ENCODE results near the gene JPH3. TPM values are rescaled to one million over a fixed set of nuclear protein-coding genes. Genes with fewer than 3 reads are reported as not detected.

The JPH3 gene
- total RNA-seq, 1 experiment from 2014 or later, result not detected

DNA sequence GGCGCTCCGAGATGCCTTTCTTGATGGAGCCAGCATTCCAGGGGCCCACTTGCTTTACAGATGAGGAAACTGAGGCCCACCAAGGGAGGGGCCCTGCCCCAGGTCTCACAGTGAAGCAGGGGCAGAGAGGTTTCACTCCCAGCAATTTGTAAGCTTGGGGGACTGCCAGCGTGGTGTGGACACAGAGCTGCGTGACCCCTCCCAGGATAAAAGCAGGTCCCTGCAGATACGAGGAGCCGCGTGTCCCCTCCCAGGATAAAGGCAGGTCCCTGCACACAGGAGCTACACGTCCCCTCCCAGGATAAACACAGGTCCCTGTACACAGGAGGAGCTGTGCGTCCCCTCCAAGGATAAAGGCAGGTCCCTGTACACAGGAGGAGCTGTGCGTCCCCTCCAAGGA, 11.7 kb downstream of the JPH3 start:
- no peaks in the 10 kb centered on the region for H3F3A ChIP-seq (ENCODE audit: insufficient read depth, low read depth)
- no peaks in the 10 kb centered on the region for H3K9me2 ChIP-seq (ENCODE audit: insufficient read depth)
- H4K20me1 ChIP-seq (ENCODE audit: insufficient read depth), result no peaks in the 10 kb centered on the region; the same call in 1 of the 2 replicates
- no peaks in the 10 kb centered on the region for H3K4me1 ChIP-seq (replicated peaks; ENCODE audit: insufficient read depth)
- H3K4me2 ChIP-seq, result no peak overlapping the region
- H3K9me3 ChIP-seq (ENCODE audit: insufficient read depth, low read depth), result no peaks in the 10 kb centered on the region
- peaks cover 85% of the 10 kb centered on the region for H3K27me3 ChIP-seq (ENCODE audit: insufficient read depth, low read depth)
- H2AFZ ChIP-seq, result no peak overlapping the region
- ChIA-PET CTCF (interaction anchor here (0.7 kb wide), 1 partner anchor 42 kb away, joined by 4 read pairs; no protein-coding TSS in a partner anchor), POLR2A (ENCODE audit: unreplicated experiment) (no interaction called here)
- H3K36me3 ChIP-seq (ENCODE audit: low read depth), result no peaks in the 10 kb centered on the region
- no peaks in the 10 kb centered on the region for H3K79me2 ChIP-seq (ENCODE audit: low read depth)
- TF ChIP-seq CTCF (conservative IDR thresholded peaks at IDR 0.05) (no peak), EZH2 (IDR thresholded peaks at IDR 0.05; ENCODE audit: low read depth) (no peak)
- no peak overlapping the region for H3K27ac ChIP-seq
- BruUV-seq (replicated peaks), result no TSS peak
- intact Hi-C loops (cut with micrococcal nuclease; ENCODE audit: unreplicated experiment), result no loop called here
- H3K4me3 ChIP-seq, result no peak overlapping the region
- no peak for DNase-seq

DNA sequence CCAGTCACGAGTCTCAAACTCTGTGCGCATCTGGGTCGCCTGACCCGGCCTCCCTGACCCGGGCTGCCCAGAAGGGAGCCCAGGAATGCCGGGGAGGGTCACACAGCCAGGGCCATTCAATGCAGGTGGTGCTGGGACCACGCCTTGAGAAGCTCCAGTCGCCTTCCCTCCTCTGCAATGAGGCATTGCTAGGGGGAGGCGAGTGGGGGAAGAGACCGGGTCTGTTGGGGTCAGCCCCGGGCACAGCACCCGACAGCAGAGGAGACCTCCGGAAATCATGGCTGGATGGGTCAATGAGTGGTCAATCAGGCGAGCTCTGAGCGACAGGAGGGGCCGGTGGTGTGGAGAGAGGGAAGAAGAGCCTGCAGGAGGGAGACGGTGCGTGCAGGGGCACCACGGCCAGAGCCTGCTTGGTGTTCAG, 13.3 kb downstream of the JPH3 start:
- H3K4me2 ChIP-seq, result no peak overlapping the region
- POLR2A ChIA-PET (ENCODE audit: unreplicated experiment), result no interaction called here
- BruUV-seq (replicated peaks), result no TSS peak
- no peak overlapping the region for H2AFZ ChIP-seq
- DNase-seq, result no peak
- H3K27ac ChIP-seq, result no peak overlapping the region
- no peaks in the 10 kb centered on the region for H3K4me1 ChIP-seq (replicated peaks; ENCODE audit: insufficient read depth)
- no peaks in the 10 kb centered on the region for H3K9me3 ChIP-seq (ENCODE audit: insufficient read depth, low read depth)
- H3F3A ChIP-seq (ENCODE audit: insufficient read depth, low read depth), result no peaks in the 10 kb centered on the region
- intact Hi-C loops (cut with micrococcal nuclease; ENCODE audit: unreplicated experiment), result no loop called here
- no peaks in the 10 kb centered on the region for H3K79me2 ChIP-seq (ENCODE audit: low read depth)
- H3K27me3 ChIP-seq (ENCODE audit: insufficient read depth, low read depth), result peaks cover 86% of the 10 kb centered on the region
- H4K20me1 ChIP-seq (ENCODE audit: insufficient read depth), result no peaks in the 10 kb centered on the region; the same call in 1 of the 2 replicates
- TF ChIP-seq EZH2 (IDR thresholded peaks at IDR 0.05; ENCODE audit: low read depth), result no peak
- no peak for TF ChIP-seq CTCF (conservative IDR thresholded peaks at IDR 0.05)
- H3K9me2 ChIP-seq (ENCODE audit: insufficient read depth), result no peaks in the 10 kb centered on the region
- CTCF ChIA-PET, result no interaction called here
- H3K4me3 ChIP-seq, result no peak overlapping the region
- H3K36me3 ChIP-seq (ENCODE audit: low read depth), result no peaks in the 10 kb centered on the region

- no peaks in the 10 kb centered on the region for H3K36me3 ChIP-seq (ENCODE audit: low read depth)
- no TSS peak for BruUV-seq (replicated peaks)
- H3K79me2 ChIP-seq (ENCODE audit: low read depth), result no peaks in the 10 kb centered on the region
- H3K4me3 ChIP-seq, result no peak overlapping the region
- no peak overlapping the region for H3K27ac ChIP-seq
- no peak overlapping the region for H2AFZ ChIP-seq
- ChIA-PET POLR2A (ENCODE audit: unreplicated experiment) (no interaction called here), CTCF (no interaction called here)
- TF ChIP-seq CTCF (conservative IDR thresholded peaks at IDR 0.05) (no peak), EZH2 (IDR thresholded peaks at IDR 0.05; ENCODE audit: low read depth) (no peak)
- intact Hi-C loops (cut with micrococcal nuclease; ENCODE audit: unreplicated experiment), result no loop called here
- no peak overlapping the region for H3K4me2 ChIP-seq
- no peaks in the 10 kb centered on the region for H3K9me3 ChIP-seq (ENCODE audit: insufficient read depth, low read depth)
- H3K4me1 ChIP-seq (replicated peaks; ENCODE audit: insufficient read depth), result no peaks in the 10 kb centered on the region
- no peaks in the 10 kb centered on the region for H3F3A ChIP-seq (ENCODE audit: insufficient read depth, low read depth)
- no peaks in the 10 kb centered on the region for H4K20me1 ChIP-seq (ENCODE audit: insufficient read depth)
- H3K27me3 ChIP-seq (ENCODE audit: insufficient read depth, low read depth), result peaks cover 84% of the 10 kb centered on the region
- no peak for DNase-seq
- no peaks in the 10 kb centered on the region for H3K9me2 ChIP-seq (ENCODE audit: insufficient read depth)
These were observed 14.2 kb downstream of the JPH3 start for GRCh38 chr16:87616556-87616955.
